Right cardiac atrium (tissue), 5 donors: ENCODE data around the gene TLL2. TPM values are rescaled to one million over a fixed set of nuclear protein-coding genes. Genes with fewer than 3 reads are reported as not detected.

Experiments used
- ATAC-seq, 2 donors: fragments of 200-7000 bp; cut with Tn5 transposase; one replicate each; pipeline versions ENCODE4 v1.8.0 to v1.9.1; 2020; ENCODE audit warnings: moderate library complexity in 2 of 2, mild to moderate bottlenecking in 1 of 2
- DNase-seq, 3 donors: peaks; one replicate each; pipeline ENCODE4 v3.0.0-alpha.2; 2020
- H3K27ac ChIP-seq: one replicate; pipeline ENCODE4 v1.5.1; 2013; ENCODE audit warnings: mild to moderate bottlenecking, low read length, control low read depth, moderate library complexity
- H3K27me3 ChIP-seq: one replicate; pipeline ENCODE4 v1.6.1; 2013; ENCODE audit not compliant: control insufficient read depth, insufficient read depth
- H3K4me1 ChIP-seq: one replicate; pipeline ENCODE4 v1.6.1; 2013; ENCODE audit warnings: low read length; ENCODE audit not compliant: control insufficient read depth, insufficient read depth
- H3K4me3 ChIP-seq: one replicate; pipeline ENCODE4 v1.5.1; 2013; ENCODE audit warnings: low read length, control low read depth
- H3K9me3 ChIP-seq: one replicate; pipeline ENCODE4 v1.6.1; 2013; ENCODE audit warnings: low read length; ENCODE audit not compliant: control insufficient read depth
- WGBS: extraction: QIAGEN DNeasy Blood & Tissue Kit; methylation state at CpG from one replicate; pipeline ENCODE4 v1.1.7; 2013; 5-methylcytosine and 5-hydroxymethylcytosine counted together
- intact Hi-C, 4 donors: fragments of 100-400 bp; cut with DNase I; formaldehyde crosslinking; loops; one replicate each; pipeline versions ENCODE4 v1.11.0 to v1.14.0; 2022 to 2023
- polyA plus RNA-seq: library from polyadenylated mRNA; stranded (reverse); fragments of 200-250 nt; gene quantifications from one replicate; pipeline ENCODE4 v1.2.3, GENCODE V29; 2013
- total RNA-seq, 4 donors: library from RNA; stranded (reverse); fragmentation: NEBNext Ultra II Directional; extraction: Animal tissue kit (Norgen Biotek cat#: 25700); gene quantifications; one replicate each; pipeline ENCODE4 v1.2.1, GENCODE V29; 2021
- donor health status: healthy with polysubstance abuse.
- donor health status: DM: no; HTN: yes; CAD: no.
- donor health status: DM: no; HTN: no; CAD: no.
- donor health status: DM: no; HTN: yes; CAD: no; lungs with severe emphysema.
- donor health status: DM: yes; HTN: yes; CAD: no.

Gene TLL2
- total and polyA plus RNA-seq, 5 donors, result 1.4 to 5.2 (median 1.9) TPM

DNA sequence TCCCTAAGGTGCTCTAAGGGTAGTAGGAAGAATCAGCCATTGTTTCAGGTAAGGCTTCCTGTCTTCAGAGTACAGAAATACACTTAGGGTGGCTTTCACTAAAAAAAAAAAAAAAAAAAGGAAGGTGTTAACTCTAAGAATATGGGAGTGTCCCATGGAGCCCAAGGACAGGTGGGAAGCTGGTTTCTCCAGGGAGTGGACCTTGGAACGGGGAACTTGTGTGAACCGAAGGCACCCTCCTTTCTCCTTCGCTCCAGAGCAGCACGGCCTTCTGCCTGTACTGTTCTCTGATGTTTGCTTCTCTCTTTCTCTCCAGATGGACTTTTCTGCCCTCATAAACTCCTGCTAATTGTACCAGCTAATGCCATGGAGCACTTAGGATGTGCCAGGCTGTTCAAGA is 161.1 kb downstream of the TLL2 start:
- Histone ChIP-seq H3K9me3 (no peaks in the 10 kb centered on the region), H3K27me3 (no peaks in the 10 kb centered on the region), H3K27ac (no peak overlapping the region), H3K4me1 (no peaks in the 10 kb centered on the region), H3K4me3 (no peak overlapping the region)
- DNase-seq (no peak), ATAC-seq (no peak)
- intact Hi-C loops, result no loop called here
- 70% methylated on average over 4 of the region's 4 CpGs for WGBS

DNA sequence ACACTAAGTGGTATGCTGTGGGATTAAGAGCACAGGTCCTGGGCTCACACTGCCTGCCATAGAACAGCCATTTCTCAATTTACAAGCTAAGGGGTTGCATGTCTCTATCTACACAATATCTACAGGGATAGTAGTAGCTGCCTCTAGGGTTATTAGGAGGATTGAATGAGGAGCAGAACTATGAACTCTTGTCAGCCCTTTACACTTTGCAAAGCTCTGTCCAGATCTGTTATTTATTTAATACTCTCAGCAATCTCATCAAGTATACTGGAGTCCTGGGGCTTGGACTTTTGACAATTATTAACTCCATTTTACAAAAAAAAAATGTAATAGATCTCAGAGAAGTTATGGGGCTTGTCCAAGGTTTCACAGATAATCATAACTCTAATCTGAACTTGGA is 161.7 kb downstream of the TLL2 start:
- intact Hi-C loops, result no loop called here
- no peaks in the 10 kb centered on the region for H3K9me3 ChIP-seq

DNA sequence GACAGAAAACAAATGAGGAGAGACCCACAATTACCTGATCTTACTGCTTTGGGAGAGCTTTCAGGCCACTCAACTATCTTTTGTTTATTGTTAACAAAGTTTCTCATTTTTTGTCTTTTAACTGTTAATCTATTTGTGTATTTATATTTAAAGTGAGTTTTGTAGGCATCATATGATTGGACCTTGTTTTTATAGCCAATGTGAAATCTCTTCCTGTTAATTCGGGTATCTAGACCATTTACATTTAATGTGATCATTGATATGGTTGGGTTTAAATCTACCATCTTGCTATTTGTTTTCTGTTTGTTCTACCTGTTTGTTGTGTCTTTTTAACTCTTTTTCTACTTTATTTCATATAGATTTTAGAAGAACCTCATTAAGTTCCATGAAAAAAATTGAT is 167.4 kb downstream of the TLL2 start:
- WGBS, result 87% methylated on average over 1 of the region's 1 CpG

More for the DNA sequence above, 161.7 kb downstream of the TLL2 start:
- no peaks in the 10 kb centered on the region for H3K4me1 ChIP-seq
- DNase-seq (no peak), ATAC-seq (no peak)
- no peak overlapping the region for H3K4me3 ChIP-seq
- H3K27ac ChIP-seq, result no peak overlapping the region
- H3K27me3 ChIP-seq, result no peaks in the 10 kb centered on the region

DNA sequence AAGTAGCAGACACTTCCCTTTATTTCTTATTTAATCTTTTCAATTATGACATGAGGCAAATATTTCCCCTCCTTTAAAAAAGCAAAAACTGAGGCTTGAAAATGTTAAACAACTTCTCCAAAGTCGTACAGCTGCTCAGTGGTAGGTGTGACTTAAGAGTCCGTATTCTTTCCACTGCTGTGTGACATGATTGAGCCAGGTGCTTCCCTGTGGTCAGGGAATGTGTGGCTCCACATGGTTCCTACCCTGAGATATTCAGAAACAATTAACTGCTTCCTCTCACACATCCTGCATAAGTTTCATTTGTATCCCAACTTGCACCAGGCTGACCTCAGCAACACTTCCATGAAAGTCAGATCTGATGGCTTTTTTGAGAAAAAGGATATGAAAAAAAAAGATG is 168.5 kb downstream of the TLL2 start:
- intact Hi-C loops, result no loop called here
- ATAC-seq (no peak), DNase-seq (no peak)
- H3K9me3 ChIP-seq, result peaks cover 2% of the 10 kb centered on the region
- 32% methylated on average over 2 of the region's 2 CpGs for WGBS
- no peaks in the 10 kb centered on the region for H3K4me1 ChIP-seq
- no peak overlapping the region for H3K4me3 ChIP-seq
- no peaks in the 10 kb centered on the region for H3K27me3 ChIP-seq
- H3K27ac ChIP-seq, result no peak overlapping the region

More for the DNA sequence above, 167.4 kb downstream of the TLL2 start:
- H3K9me3 ChIP-seq, result peaks cover 2% of the 10 kb centered on the region
- no peak overlapping the region for H3K27ac ChIP-seq
- ATAC-seq (no peak), DNase-seq (no peak)
- intact Hi-C loops, result no loop called here
- no peaks in the 10 kb centered on the region for H3K4me1 ChIP-seq
- H3K27me3 ChIP-seq, result no peaks in the 10 kb centered on the region
- H3K4me3 ChIP-seq, result no peak overlapping the region

DNA sequence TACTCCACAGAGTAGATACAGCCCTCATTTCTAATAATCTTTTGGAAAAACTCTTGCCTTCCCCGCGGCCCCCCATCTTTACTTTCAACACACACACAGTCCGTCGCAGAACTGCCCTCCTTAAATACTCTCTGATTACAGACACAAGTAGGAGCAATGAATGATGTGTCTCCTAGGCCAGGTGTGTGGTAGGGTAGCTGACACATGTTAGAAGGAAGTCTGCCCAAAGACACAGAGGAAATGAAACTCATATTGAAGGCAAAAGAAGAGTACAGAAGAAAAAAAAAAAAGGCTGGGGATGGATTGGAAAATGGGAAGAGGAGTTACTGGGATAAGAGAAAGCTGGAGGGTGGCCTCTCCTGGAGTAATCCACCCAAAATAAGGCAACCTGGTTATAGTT is 169.5 kb downstream of the TLL2 start:
- Histone ChIP-seq H3K9me3 (peaks cover 2% of the 10 kb centered on the region), H3K4me1 (no peaks in the 10 kb centered on the region), H3K27me3 (no peaks in the 10 kb centered on the region), H3K4me3 (no peak overlapping the region), H3K27ac (no peak overlapping the region)
- 94% methylated on average over 4 of the region's 4 CpGs for WGBS
- intact Hi-C loops, result no loop called here
- no peak for ATAC-seq
- no peak for DNase-seq

DNA sequence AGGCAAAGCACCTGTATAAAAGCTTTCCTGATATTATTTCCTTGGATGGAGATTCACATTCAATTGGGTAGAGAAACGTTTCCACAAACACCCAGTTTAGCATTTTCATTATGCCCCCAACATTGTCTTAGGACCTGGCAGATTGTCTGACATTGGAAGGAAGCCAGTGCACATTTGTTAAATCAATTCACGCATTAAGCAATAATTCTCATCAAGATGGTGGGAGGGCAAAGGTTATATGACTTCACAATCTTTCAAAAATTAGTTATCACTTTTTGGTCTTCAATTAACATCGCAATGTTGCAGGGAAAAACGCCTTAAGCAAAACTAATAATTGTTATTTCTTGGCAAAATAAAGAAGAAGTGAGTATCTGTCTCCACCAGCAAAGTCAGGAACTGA is 171.3 kb downstream of the TLL2 start:
- intact Hi-C loops, result no loop called here
- ATAC-seq (no peak), DNase-seq (no peak)
- WGBS, result 76% methylated on average over 4 of the region's 4 CpGs
- Histone ChIP-seq H3K4me3 (no peak overlapping the region), H3K4me1 (no peaks in the 10 kb centered on the region), H3K9me3 (peaks cover 2% of the 10 kb centered on the region), H3K27ac (no peak overlapping the region), H3K27me3 (no peaks in the 10 kb centered on the region)

DNA sequence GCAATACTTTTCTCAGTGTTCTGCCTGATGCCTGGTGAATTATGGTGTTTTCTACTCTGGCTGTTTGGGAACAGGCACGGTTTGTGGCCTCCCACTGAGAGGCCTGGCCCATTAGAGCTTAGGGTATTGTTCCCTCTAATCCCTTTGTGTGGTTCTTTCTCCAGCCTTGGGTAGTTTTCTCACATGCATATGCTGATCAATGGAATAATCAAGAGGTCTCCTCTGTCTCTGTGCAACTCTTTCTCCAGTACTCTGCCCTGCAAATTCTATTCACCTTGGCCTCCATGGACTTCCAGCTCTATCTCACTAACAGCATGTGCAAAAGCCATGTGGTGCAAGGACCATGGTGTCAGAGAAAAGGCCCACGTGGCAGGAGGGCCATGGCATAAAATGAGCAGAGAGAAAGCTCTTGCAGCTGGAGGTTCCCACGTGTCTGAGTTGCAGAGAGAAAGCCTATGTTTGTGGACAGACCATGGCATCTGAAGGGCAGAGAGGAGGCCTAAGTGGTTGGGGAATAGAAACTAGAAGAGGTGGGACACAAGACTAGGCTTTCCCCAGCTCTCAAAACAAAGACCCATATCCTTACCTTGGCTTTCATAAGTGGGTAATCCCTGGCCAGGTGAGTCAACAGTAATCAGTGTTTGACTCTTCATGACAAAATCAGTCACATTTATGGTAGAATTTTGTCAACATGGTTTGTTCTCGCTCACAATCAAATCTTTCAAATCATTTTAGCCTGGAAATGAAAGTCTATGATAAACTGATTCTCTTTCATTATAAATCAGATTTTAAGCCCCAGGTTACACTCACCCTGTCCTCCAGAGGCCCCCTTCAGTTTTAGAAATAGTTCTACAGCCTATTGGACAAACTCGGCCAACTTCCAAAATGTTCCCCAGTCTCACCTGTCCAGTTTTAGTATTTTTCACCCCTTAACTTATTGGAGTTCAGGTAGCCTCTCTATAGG is 172.2 kb downstream of the TLL2 start:
- DNase-seq (no peak), ATAC-seq (no peak)
- WGBS, result 69% methylated on average over 5 of the region's 5 CpGs
- H3K27ac ChIP-seq, result no peak overlapping the region
- H3K9me3 ChIP-seq, result peaks cover 2% of the 10 kb centered on the region
- intact Hi-C loops, result no loop called here
- no peak overlapping the region for H3K4me3 ChIP-seq
- H3K27me3 ChIP-seq, result no peaks in the 10 kb centered on the region
- H3K4me1 ChIP-seq, result no peaks in the 10 kb centered on the region

DNA sequence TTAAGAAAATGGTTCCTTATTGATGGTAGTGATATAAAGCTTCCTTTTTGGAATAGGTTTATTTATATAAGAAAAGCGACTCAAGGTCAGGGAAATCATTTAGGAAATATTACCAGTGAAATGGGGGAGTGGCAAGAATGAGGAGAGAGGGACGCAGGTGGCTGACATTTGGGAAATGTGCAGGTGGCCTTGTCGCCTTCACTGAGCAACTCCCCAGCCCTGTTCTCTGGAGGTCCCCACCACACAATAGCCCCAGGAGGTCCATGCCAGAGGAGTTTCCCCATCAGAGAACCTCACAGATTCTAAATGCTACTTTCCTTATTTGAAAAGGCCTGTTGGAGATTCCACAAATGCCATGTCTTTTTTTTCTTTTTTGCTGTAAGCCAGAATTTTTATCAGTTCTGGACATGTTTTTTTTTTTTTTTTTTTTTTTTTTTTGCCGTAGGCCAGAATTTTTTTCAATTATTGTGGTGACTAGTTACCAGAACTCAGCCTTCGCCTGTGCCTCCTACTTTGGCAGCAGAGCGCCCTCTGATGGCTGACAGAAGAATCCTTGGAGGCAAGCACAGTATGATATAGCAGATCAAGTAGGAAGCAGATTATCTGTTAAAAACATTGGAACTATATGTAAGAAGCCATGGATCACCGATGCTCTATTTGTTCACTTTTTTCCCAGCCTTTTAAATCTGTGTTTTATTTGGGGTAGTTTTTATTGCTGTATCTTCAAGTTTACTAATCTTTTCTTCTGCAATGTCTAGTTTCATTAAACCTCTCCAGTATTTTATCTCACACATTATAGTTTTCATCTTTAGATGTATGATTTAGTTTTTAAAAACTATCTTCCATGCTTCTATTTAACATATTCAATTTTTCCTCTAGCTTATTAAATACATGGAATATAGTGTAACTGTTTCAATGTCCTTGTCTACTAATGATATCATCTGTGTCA is 173.5 kb downstream of the TLL2 start:
- ATAC-seq (peak; percentile 73 to 78), DNase-seq (peak; percentile 39 to 76 (median 67))
- 38% methylated on average over 7 of the region's 7 CpGs for WGBS
- Histone ChIP-seq H3K9me3 (no peaks in the 10 kb centered on the region), H3K27me3 (no peaks in the 10 kb centered on the region), H3K4me1 (no peaks in the 10 kb centered on the region), H3K27ac (no peak overlapping the region), H3K4me3 (no peak overlapping the region)
- intact Hi-C loops, result no loop called here

DNA sequence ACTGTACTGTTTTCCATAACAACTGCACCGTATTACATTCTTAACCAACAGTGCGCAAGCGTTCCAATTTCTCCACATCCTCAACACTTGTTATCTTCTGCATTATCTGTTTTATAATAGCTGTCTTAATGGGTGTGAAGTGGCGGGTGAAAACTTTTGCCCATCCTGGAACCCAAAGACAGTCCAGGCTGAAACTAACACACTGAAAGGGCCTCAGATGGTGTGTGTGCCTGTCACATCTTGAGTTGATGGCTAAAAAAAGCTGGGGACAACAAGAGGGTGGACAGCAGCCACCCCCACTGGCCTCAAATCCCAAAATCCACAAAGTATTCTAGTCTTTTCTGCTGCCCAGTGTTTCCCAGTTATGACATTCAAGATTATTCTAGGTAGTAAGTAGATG is 174.3 kb downstream of the TLL2 start:
- Histone ChIP-seq H3K27ac (no peak overlapping the region), H3K27me3 (no peaks in the 10 kb centered on the region), H3K4me3 (no peak overlapping the region), H3K4me1 (no peaks in the 10 kb centered on the region), H3K9me3 (no peaks in the 10 kb centered on the region)
- WGBS, result 70% methylated on average over 4 of the region's 4 CpGs
- DNase-seq, result no peak
- ATAC-seq, result peak; percentile 50 to 81
- intact Hi-C loops, result no loop called here

DNA sequence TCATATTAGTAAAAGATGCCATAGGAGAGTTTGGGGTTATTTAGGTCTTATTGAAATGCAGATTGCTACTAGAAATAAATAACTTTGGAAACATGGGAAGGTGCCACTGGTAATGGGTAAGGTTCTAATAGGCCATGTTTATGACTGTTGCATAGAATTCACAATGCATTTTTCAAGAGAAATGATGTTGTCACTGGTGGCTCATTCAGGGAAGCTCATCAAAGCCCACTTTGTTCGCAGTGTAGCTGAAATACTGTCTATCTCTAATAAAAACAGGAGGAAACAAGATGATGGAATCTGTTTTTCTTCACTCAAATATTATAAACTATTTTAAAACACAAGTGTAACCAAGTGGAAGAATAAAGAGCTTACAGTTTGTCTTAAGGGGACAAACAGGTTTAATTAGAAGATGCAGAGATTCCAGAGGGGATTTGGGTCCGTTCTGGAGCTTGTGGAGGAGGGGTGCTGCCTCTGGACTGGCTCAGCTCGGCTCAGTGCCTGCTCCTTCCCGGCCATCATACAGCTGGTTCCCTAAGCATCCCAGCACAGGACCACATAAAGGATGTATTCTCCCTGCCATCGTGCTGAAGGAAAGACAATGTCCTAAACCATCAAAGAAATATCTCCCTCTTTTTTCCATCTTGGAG is 175.3 kb downstream of the TLL2 start:
- H3K4me3 ChIP-seq, result no peak overlapping the region
- peak in 1 of 2 donors; percentile 8 for ATAC-seq
- H3K4me1 ChIP-seq, result no peaks in the 10 kb centered on the region
- WGBS, result 43% methylated on average over 5 of the region's 5 CpGs
- H3K27me3 ChIP-seq, result no peaks in the 10 kb centered on the region
- H3K27ac ChIP-seq, result no peak overlapping the region
- no peaks in the 10 kb centered on the region for H3K9me3 ChIP-seq
- intact Hi-C loops, result no loop called here
- DNase-seq, result no peak
